VCaP (cell line): ENCODE data around the gene RASSF3.

Experiments
- H3K27ac ChIP-seq: fragments of 450-650 bp; 2 replicates; pipeline ENCODE4 v1.5.1; 2017
- CTCF ChIP-seq: fragments of 450-650 bp; conservative IDR thresholded peaks from 2 replicates; pipeline ENCODE4 v1.5.1; 2017; ENCODE audit warnings: mild to moderate bottlenecking, moderate library complexity

Gene RASSF3

GRCh38 chr12:64735442-64735841 is 125.1 kb downstream of the RASSF3 start:
- no peak for TF ChIP-seq CTCF
- H3K27ac ChIP-seq: no peak overlapping the region

GRCh38 chr12:64736771-64737170 is 126.5 kb downstream of the RASSF3 start:
- TF ChIP-seq CTCF: no peak
- no peak overlapping the region for H3K27ac ChIP-seq

GRCh38 chr12:64737539-64737938 is 127.2 kb downstream of the RASSF3 start:
- no peak for TF ChIP-seq CTCF
- H3K27ac ChIP-seq: peak overlapping the region; percentile 32

- no peak overlapping the region for H3K27ac ChIP-seq
- no peak for TF ChIP-seq CTCF
These were observed 129.5 kb downstream of the RASSF3 start for GRCh38 chr12:64739778-64740177.

- no peak for TF ChIP-seq CTCF
- H3K27ac ChIP-seq: no peak overlapping the region
These were observed 130.4 kb downstream of the RASSF3 start for GRCh38 chr12:64740646-64741045.

GRCh38 chr12:64742416-64742815 is 132.1 kb downstream of the RASSF3 start:
- no peak overlapping the region for H3K27ac ChIP-seq
- no peak for TF ChIP-seq CTCF

GRCh38 chr12:64743206-64743605 is 132.9 kb downstream of the RASSF3 start:
- no peak overlapping the region for H3K27ac ChIP-seq
- TF ChIP-seq CTCF: no peak
